Activated CD4-positive, alpha-beta T cell treated with anti-CD3 and anti-CD28 coated beads, Interleukin-2, amount 50 U/mL, for 48 hours (primary cell): ENCODE results near the gene CSNK1D.
A peak's percentile ranks its signal among the peaks of the same experiment; 100 is the strongest.

Experiments
- DNase-seq, 2 experiments: peaks; one replicate each; pipeline ENCODE4 v3.0.0-alpha.2; 2020

The CSNK1D gene

DNA sequence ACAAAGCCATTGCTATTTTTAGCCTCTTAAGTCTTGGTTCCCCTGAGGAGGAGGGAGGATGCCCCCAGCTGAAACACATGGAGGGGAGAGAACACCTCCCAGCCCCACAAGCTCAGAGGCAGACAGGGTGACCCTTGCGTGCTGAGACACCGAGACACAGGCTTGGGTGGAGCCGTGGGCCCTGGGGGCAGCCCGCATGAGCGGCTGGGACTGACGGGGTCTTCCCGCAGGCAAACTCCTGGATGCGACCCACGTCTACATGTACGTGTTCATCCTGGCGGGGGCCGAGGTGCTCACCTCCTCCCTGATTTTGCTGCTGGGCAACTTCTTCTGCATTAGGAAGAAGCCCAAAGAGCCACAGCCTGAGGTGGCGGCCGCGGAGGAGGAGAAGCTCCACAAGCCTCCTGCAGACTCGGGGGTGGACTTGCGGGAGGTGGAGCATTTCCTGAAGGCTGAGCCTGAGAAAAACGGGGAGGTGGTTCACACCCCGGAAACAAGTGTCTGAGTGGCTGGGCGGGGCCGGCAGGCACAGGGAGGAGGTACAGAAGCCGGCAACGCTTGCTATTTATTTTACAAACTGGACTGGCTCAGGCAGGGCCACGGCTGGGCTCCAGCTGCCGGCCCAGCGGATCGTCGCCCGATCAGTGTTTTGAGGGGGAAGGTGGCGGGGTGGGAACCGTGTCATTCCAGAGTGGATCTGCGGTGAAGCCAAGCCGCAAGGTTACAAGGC is 34.9 kb downstream of the CSNK1D start:
- DNase-seq: peak; percentile 80 to 86

DNA sequence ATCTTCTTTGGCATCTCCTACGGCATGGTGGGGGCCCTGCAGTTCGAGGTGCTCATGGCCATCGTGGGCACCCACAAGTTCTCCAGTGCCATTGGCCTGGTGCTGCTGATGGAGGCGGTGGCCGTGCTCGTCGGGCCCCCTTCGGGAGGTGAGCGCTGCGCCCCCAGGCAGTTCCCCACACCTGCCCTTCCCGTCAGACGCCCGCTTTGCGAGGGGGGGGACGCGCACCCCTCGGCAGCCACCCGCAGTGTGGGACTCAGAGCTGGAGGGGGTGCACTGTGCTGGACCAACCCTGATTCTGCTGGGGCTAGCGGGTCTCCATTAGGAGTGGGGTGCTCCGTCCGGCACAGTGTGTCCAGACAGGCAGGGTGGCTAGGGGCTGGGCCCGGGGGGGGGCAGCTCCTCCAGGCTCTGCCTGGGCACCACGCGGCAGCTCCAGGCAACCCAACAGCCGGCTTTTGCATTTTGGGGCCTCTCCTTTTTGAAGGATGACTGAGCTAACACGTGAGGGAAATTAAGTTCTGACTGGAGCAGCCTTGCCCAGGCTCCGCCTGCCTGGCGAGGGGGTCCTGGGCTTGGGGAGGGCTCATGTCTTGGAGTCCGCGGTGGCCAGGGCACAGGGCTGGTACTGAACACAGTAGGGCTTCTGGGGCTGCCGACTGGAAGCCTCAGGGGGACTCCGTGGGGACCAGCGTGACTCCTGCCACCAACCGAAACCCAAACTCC is 35.6 kb downstream of the CSNK1D start:
- no peak for DNase-seq

DNA sequence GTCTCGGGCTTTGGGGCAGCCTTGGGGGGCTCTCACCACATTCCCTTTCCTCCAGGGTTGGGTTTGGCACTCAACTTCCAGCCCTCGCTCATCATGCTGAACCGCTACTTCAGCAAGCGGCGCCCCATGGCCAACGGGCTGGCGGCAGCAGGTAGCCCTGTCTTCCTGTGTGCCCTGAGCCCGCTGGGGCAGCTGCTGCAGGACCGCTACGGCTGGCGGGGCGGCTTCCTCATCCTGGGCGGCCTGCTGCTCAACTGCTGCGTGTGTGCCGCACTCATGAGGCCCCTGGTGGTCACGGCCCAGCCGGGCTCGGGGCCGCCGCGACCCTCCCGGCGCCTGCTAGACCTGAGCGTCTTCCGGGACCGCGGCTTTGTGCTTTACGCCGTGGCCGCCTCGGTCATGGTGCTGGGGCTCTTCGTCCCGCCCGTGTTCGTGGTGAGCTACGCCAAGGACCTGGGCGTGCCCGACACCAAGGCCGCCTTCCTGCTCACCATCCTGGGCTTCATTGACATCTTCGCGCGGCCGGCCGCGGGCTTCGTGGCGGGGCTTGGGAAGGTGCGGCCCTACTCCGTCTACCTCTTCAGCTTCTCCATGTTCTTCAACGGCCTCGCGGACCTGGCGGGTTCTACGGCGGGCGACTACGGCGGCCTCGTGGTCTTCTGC is 36.3 kb downstream of the CSNK1D start:
- no peak for DNase-seq

DNA sequence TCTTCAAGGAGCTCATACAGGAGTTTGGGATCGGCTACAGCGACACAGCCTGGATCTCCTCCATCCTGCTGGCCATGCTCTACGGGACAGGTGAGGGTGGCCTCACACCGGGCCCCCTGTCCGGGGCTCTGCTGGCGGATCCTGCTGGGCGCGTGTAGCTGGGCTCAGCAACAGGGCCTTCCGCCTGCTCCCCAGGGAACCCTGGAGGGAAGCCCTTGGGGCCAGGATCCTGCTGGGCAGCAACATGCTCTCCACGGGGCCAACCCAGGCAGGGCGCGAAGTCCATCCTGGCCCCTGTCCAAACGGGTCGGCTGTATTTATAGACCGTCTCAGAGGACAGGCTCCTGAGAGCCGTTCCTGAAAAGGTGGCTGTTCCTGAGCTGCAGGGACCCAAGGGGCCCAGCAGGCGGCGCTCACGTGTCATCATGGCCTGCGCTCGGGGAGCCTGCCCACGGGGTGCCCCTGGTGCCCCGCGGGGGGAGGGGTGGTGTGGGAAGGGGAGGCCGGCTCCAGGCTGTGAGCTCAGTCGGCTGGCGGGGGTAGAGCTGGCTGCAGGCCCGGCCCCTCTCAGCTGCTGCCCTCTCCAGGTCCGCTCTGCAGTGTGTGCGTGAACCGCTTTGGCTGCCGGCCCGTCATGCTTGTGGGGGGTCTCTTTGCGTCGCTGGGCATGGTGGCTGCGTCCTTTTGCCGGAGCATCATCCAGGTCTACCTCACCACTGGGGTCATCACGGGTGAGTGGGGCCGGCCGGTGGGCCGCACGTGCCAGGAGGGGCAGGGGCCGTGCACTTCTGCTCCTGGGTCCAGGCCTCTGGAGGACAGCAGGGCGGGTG is 37.1 kb downstream of the CSNK1D start:
- DNase-seq: peak; percentile 71 to 78

GRCh38 chr17:82235775-82236141 is 37.7 kb downstream of the CSNK1D start:
- DNase-seq: no peak

- DNase-seq: no peak
These were observed 38.3 kb downstream of the CSNK1D start for GRCh38 chr17:82235056-82235774.

DNA sequence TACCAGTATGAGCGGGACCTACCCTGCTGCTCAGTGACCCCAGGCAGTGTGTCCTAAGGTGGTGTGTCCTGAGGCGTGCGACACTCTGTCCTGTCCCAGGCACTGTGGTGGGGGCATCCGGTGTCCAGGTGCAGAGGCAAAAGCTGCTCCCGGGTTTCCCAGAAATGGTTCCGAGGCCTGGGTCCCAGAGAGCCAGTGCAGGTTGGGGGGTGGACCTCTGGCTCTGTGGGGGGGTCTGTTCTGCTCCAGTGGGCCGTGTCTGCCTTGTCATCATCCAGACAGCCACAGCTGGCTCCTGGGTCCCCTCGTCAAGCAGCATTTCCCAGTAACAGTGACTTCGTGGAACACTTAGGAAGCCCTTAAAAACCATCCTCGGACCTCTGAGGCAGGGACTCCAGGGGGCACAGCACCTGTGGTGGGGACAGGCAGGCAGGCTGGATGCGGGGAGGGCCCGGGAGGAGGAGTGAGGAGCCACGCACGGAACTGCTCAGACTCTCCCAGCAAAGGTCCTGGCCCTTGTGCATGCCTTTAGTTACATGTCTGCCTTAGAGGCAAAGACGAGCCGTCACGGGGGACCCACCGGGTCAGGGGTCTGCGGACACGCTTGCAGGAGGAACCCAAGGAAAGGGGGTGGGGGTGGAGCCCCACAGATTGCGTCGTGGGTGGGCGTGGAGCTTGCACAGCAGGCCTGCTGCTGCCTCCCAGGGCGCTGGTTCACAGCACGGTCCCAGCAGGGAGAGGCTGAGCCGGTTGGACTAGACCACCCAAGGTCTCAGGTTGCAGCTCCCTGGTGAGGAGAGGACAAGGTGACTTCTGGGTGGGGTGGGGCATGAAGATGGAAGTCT is 39.1 kb downstream of the CSNK1D start:
- no peak for DNase-seq

DNA sequence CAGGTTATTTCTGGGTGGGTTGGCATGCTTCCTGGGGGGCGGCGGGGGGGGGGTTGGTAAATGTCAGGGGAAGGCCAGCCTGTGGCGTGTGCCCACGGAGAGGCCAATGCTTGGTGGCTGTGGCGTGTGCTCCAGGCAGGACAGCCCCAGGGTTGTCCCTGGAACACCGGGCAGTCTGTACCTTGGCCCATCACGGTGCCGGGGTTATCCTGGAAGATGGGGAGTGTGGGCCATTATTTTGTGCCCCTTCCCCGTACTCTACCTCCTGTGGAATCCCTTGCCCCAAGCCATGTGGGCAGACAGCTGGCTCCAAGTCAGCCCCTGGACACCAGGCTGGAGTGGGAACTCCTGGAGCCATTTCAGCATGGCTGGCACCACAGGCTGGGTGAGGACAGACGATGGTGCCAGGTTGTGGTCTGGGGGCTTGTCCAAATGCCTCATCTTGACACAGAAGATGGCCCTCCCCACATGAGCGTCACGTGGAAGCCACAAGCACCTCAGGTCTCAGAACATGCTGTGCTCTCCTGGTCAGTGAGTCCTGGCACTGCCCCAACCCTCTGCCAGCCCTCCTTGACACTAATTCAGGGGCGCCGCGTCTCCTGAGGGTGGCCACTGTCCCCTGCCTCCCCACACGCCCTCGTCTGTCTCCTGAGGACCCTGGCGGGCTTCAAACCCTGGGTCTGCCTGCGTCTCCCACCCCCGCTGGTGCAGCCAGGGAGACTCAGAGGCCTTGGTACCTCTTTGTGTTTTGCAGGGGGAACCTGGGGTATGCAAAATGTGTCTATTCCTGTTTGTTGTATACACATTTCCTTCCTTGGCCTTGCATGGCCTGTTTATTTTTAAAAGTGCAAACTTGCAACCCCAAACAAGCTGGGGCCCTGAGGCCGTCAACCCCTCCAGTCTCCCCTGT is 40.4 kb downstream of the CSNK1D start:
- no peak for DNase-seq

DNA sequence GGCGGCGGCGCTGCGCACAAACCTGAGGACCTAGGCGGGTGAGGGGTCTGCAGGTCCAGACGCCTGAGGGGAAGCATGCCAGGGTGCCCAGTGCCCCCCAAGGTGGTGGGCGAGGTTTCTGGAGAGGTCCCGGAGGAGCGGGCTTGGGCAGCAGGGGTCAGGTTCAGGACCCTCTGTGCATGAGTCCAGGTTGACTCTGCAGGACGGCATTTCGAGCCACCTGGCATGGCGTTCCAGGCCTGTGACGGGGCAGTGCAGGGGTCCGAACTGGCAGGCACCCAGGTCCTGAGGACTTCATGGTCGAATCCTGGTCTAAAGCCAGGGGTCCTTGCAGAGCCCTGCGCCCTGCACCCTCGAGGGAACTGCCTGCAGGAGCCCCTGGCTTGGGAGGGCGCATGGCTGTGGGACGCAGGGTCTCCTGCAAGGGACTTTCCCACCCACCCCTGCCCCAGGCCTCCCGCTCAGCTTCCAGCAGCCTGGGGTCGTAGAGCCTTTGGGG is 41.1 kb downstream of the CSNK1D start:
- DNase-seq: no peak

DNA sequence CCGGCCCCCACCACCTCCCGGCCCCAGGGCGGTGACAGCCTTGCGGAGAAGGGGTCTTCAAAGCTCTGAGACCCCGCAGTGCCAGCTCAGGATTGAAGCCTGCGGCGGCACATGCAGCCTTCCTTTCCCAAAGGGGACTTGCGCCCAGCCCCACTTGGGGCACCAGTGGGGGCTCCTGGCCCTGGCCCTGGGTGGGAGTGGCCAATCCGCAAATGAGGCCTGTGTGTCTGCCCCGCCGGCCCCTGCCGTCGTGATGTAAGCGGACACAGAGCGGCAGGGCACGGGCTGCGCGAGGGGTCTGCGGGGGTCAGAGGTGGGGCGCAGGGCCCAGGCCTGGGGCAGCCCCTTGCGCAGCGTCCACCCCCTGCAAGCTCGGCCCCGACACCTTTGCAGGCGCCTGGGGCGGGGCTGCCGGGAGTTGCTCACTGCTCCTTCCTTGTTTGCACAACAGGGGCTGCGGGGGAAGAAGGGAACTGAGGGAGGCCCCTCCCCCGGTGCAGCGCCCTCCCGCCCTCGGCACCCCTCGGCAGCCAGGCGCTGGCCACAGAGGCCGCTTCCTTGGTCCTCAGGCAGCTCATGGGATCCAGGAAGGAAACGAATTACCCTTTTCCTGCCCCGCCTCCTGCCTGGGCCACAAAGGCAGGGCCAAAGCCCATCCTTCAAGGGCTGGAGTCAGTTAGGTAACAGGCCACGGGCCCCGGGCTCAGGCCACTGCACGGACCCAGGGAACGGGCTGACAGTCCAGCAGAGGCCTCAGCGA is 41.8 kb downstream of the CSNK1D start:
- no peak for DNase-seq

GRCh38 chr17:82231312-82231561 is 42.3 kb downstream of the CSNK1D start:
- DNase-seq: no peak

DNA sequence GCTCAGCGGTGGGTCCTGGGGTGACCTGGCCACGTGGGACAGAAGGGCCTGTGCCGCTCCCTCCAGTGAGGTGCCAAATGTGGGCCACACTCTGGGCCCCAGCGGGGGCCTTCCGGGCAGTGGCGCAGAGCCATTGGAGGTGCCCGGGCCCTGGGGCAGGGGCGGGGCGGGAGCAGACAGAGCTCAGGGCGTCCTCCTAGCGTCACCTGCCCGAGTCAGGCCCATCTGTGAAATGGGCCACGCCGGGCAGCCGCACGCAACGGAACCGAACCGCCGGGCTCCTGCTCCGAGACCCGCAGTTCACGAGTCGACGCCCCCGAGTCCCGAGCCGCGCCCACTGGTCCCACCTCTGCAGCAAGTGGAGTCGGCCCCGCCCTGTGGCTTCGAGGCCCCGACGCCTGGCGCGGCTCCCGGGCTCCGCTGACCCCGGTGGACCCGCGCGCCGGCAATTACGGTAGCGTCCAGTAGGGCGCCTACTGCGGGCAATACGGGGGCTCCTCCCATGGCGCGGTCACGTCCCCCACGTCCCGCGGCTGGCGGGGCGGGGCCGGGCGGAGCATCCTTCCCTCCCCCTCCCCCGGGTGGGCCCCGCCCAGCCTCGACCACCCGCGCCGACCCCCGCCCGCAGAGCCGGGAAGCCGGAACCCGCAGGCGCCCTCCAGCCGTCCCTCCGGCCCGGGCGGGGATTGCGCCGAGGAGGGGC is 42.7 kb downstream of the CSNK1D start:
- peak; percentile 75 to 79 for DNase-seq

- DNase-seq: no peak
These were observed 43.5 kb downstream of the CSNK1D start for GRCh38 chr17:82229698-82230608.

GRCh38 chr17:82228842-82229697 is 44.4 kb downstream of the CSNK1D start, which contains the start of gene SLC16A3:
Gene SLC16A3 (plus strand): TSS chr17:82229042. CDS start chr17:82236009, 6,967 bp downstream.
- peak; percentile 63 to 67 for DNase-seq

GRCh38 chr17:82228278-82228841 is 45.1 kb downstream of the CSNK1D start:
- DNase-seq: peak; percentile 63 to 70

- no peak for DNase-seq
These were observed 45.7 kb downstream of the CSNK1D start for GRCh38 chr17:82227629-82228277.
